Skeletal muscle satellite cell (primary cell): Measurements from ENCODE around the gene ARHGEF26.

Experiments
- H3K27me3 ChIP-seq: 2 replicates; pipeline ENCODE4 v1.7.0; 2013; ENCODE audit warnings: low read length; ENCODE audit not compliant: control insufficient read depth, insufficient read depth
- H3K36me3 ChIP-seq: 2 replicates; pipeline ENCODE4 v1.7.0; 2013; ENCODE audit warnings: mild to moderate bottlenecking, control low read depth, low read length; ENCODE audit not compliant: insufficient read depth
- H3K4me1 ChIP-seq: 2 replicates; pipeline ENCODE4 v1.7.0; 2013; ENCODE audit warnings: low read length; ENCODE audit not compliant: control insufficient read depth, insufficient read depth
- H3K4me2 ChIP-seq: 2 replicates; pipeline ENCODE4 v1.7.0; 2013; ENCODE audit warnings: mild to moderate bottlenecking, low read length
- H3K4me3 ChIP-seq: 2 replicates; pipeline ENCODE4 v1.7.0; 2013; ENCODE audit warnings: low read length
- H3K9ac ChIP-seq: 2 replicates; pipeline ENCODE4 v1.7.0; 2013; ENCODE audit warnings: mild to moderate bottlenecking, low read depth, low read length, moderate library complexity
- H3K9me3 ChIP-seq: replicated peaks from 2 replicates; pipeline ENCODE4 v1.7.0; 2013; ENCODE audit warnings: mild to moderate bottlenecking, control low read depth, low read length

ARHGEF26 gene

GRCh38 chr3:154095832-154096421, 25.3 kb upstream of the ARHGEF26 start:
- H3K4me1 ChIP-seq = no peaks in the 10 kb centered on the region
- no peak overlapping the region for H3K4me3 ChIP-seq
- H3K9me3 ChIP-seq = no peaks in the 10 kb centered on the region
- H3K36me3 ChIP-seq = no peaks in the 10 kb centered on the region
- H3K9ac ChIP-seq = no peak overlapping the region
- H3K27me3 ChIP-seq = no peaks in the 10 kb centered on the region
- no peak overlapping the region for H3K4me2 ChIP-seq

- no peaks in the 10 kb centered on the region for H3K9me3 ChIP-seq
- no peaks in the 10 kb centered on the region for H3K36me3 ChIP-seq
- no peak overlapping the region for H3K4me2 ChIP-seq
- H3K9ac ChIP-seq = no peak overlapping the region
- no peaks in the 10 kb centered on the region for H3K4me1 ChIP-seq
- H3K27me3 ChIP-seq = no peaks in the 10 kb centered on the region
- no peak overlapping the region for H3K4me3 ChIP-seq
Measured at GRCh38 chr3:154098376-154098775, 22.8 kb upstream of the ARHGEF26 start.

DNA sequence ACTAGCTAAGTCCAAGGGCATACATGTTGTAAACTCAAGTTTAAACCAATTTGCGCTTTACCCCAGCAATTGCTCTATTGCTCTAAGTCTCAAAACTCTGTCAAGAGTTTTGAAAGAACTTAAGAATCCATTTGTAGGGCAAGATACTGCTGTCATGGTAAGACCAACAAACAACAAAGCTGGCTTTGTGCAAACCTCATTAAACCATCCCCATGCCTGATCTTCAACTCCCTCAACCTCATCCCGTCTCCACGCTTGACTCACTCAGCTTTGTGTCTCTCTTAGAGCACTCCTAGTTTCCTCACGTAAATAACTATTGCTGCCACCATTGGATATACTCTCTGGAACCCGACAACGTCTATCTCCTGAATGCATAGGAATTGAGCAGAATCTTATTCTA, 20.6 kb upstream of the ARHGEF26 start:
- Histone ChIP-seq H3K4me2 (no peak overlapping the region), H3K9ac (no peak overlapping the region), H3K4me1 (no peaks in the 10 kb centered on the region), H3K27me3 (no peaks in the 10 kb centered on the region), H3K36me3 (no peaks in the 10 kb centered on the region), H3K9me3 (no peaks in the 10 kb centered on the region), H3K4me3 (no peak overlapping the region)

DNA sequence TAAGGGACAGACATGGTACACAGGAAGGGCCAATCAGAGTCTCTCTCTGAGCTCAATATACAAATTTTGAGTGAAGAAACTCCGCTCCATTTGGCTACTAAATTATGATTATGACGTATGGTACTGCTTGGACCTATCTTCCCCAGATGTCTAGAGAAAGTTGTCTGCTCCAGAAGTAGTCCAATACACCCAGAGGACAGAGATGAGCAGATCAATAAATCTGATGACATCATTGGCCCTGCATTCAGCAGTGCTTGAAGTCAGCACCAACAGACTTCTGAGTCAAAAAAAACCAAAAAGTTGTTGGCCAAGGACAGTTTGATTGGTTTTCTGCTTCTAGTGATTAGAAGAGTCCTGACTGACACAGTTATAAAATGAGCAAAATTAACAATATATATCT, 19.9 kb upstream of the ARHGEF26 start:
- no peak overlapping the region for H3K4me3 ChIP-seq

DNA sequence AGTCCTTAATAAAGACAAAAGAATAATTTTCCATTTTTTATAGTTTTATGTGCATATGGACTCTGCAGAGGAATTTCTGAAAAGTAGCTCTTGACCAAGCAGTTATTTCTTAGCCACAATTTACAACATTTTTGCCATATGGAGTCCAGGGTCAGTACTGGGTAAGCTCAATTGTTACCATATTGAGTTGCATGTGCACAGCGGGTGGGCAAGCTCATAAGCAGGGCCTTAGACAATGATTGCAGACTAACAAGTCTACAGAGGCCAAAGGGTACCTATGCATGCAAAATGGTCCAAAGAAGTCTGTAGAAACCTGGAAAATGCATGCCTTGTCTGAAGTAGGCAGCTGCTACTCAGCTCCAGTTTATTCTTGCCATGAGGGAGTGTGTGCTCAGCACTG, 19.0 kb upstream of the ARHGEF26 start:
- Histone ChIP-seq H3K4me3 (no peak overlapping the region), H3K9ac (no peak overlapping the region), H3K36me3 (no peaks in the 10 kb centered on the region), H3K4me1 (no peaks in the 10 kb centered on the region), H3K27me3 (no peaks in the 10 kb centered on the region), H3K9me3 (no peaks in the 10 kb centered on the region), H3K4me2 (no peak overlapping the region)

More for the DNA sequence above, 19.9 kb upstream of the ARHGEF26 start:
- Histone ChIP-seq H3K4me1 (no peaks in the 10 kb centered on the region), H3K9ac (no peak overlapping the region), H3K4me2 (no peak overlapping the region), H3K27me3 (no peaks in the 10 kb centered on the region), H3K36me3 (no peaks in the 10 kb centered on the region), H3K9me3 (no peaks in the 10 kb centered on the region)

DNA sequence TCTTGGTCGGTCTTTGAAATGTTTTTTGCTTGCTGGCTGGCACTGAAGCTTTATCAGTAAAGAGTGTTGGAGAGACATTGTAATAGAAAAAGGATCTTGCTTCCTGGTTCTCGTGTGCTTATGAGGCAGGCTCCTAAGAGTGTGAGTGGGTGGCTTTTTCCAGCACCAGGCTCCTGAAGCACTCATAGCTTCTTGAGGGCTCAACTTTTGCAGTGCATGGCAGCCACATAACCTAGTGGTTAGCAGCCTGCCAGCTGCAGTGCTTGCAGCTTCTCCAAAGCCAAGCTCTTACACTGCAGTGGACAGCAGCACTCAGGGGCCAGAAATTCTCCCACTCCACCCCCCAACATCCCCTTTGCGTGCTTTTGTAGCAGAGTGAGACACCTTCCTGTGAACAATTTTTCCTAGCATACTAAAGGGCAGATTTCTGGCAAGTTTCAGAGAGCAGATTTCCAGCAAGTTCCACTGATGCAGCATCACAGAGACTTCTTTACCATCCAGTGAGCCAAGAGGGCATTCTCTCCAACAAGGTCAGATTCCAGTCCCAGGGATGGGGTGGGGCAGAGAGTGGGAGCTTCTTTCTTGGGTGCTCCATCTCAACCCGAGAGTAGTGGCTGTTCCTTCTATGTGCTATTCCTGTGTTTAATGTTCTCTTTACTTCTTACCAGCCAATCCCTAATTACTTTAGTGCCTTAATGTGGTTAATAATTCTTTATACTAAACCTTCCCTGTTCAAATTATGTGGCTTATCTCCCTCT, 15.8 kb upstream of the ARHGEF26 start:
- H3K27me3 ChIP-seq = no peaks in the 10 kb centered on the region
- H3K4me3 ChIP-seq = no peak overlapping the region
- no peaks in the 10 kb centered on the region for H3K9me3 ChIP-seq
- no peak overlapping the region for H3K9ac ChIP-seq
- no peaks in the 10 kb centered on the region for H3K4me1 ChIP-seq
- H3K36me3 ChIP-seq = no peaks in the 10 kb centered on the region
- no peak overlapping the region for H3K4me2 ChIP-seq

DNA sequence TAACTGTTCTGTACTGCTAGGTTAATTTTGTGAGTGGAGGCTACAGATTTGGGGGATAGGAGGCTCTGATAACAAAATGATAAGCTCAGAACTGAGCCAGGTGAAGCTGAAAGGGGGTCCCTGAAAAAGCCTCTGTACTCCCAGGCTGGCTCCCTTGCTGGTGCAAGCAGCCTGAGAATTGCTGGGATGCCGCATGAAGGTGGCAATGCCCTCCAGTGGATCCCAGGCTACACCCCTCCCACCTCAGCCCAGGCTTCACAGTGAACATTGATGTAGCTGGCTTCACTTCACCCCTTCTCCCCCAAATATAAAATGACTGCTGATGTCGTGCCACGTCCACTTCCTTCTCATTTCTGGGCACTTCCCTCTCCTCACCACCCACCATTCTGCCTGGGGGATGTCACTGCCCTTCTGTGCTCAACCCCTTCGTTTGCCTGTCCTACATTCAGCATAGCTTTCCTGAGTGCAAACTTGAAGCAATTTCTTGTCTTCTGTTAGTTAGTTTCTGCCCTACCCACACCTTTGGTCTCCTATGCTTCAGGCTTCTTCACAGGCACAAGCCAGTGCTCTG, 9.7 kb upstream of the ARHGEF26 start:
- Histone ChIP-seq H3K27me3 (no peaks in the 10 kb centered on the region), H3K9me3 (no peaks in the 10 kb centered on the region), H3K36me3 (no peaks in the 10 kb centered on the region), H3K9ac (no peak overlapping the region), H3K4me2 (no peak overlapping the region), H3K4me3 (no peak overlapping the region), H3K4me1 (no peaks in the 10 kb centered on the region)

GRCh38 chr3:154112146-154112852, 8.9 kb upstream of the ARHGEF26 start:
- Histone ChIP-seq H3K9ac (no peak overlapping the region), H3K4me2 (no peak overlapping the region), H3K4me3 (no peak overlapping the region), H3K4me1 (no peaks in the 10 kb centered on the region), H3K9me3 (no peaks in the 10 kb centered on the region), H3K27me3 (no peaks in the 10 kb centered on the region), H3K36me3 (no peaks in the 10 kb centered on the region)

GRCh38 chr3:154113609-154114008, 7.6 kb upstream of the ARHGEF26 start:
- H3K9ac ChIP-seq = no peak overlapping the region
- H3K4me3 ChIP-seq = no peak overlapping the region
- no peaks in the 10 kb centered on the region for H3K9me3 ChIP-seq
- no peaks in the 10 kb centered on the region for H3K27me3 ChIP-seq
- no peaks in the 10 kb centered on the region for H3K36me3 ChIP-seq
- no peak overlapping the region for H3K4me2 ChIP-seq
- H3K4me1 ChIP-seq = no peaks in the 10 kb centered on the region

DNA sequence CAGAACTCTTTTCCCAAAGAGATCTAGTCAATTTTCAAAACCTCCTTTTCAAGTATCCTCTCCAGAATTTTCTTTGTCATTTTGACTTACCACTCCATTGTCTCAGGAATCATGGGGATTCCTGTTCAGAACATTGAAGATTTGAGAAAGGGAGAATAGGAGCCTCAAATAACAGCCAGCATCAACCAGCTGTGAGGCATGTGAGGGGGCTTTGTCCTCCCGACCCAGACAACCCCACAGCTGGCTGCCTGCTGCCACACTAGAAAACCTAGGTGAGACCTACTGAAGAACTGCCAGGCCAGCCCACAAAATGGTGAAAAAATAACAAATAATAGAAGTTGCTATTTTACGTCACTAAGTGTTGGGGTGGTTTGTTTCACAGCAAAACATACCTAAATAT, 5.9 kb upstream of the ARHGEF26 start:
- Histone ChIP-seq H3K27me3 (no peaks in the 10 kb centered on the region), H3K36me3 (no peaks in the 10 kb centered on the region), H3K4me2 (no peak overlapping the region), H3K9me3 (no peaks in the 10 kb centered on the region), H3K4me1 (no peaks in the 10 kb centered on the region), H3K9ac (no peak overlapping the region), H3K4me3 (no peak overlapping the region)

DNA sequence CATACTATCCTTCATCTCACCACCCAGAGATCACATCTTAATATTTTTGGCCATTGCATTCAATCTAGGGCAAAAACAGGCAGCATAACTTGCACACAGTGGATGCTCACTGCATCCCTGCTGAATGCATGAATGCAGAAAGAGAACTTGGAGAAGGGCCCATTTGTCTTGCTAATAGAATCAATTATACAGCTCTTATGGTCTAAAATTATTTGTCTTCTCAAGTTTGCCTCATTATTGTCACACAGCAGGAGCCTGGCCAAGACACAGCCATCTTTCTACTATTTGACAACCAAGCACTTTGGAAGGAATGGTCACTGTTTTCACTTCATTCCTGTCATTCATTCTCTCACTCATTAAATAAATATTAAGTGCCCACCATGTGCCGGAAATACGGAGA, 1.2 kb upstream of the ARHGEF26 start:
- no peaks in the 10 kb centered on the region for H3K36me3 ChIP-seq
- H3K9ac ChIP-seq = no peak overlapping the region
- H3K9me3 ChIP-seq = no peaks in the 10 kb centered on the region
- H3K4me1 ChIP-seq = peaks cover 25% of the 10 kb centered on the region
- H3K4me2 ChIP-seq = no peak overlapping the region
- no peak overlapping the region for H3K4me3 ChIP-seq
- H3K27me3 ChIP-seq = no peaks in the 10 kb centered on the region
